Thyroid gland (tissue), 4 donors: ENCODE measurements around the gene ETFBKMT. TPM values are rescaled to one million over a fixed set of nuclear protein-coding genes. Genes with fewer than 3 reads are reported as not detected.
"Not testable (repeated sequence)": the region's sequence is repeated elsewhere in the genome, so short reads cannot be mapped to it uniquely, and the experiment has no call there.

ENCODE experiments used
- DNase-seq, 2 donors: peaks; one replicate each; pipeline ENCODE4 v3.0.0-alpha.2; 2019
- H3K27ac ChIP-seq, 3 donors: fragments of 200-600 bp; sonication (generic); 1 replicate in 2 of 3; 2 replicates in 1 of 3; pipeline ENCODE4 v1.5.1; 2016 to 2019; ENCODE audit warnings: mild to moderate bottlenecking in 1 of 3, moderate library complexity in 1 of 3
- H3K27me3 ChIP-seq: fragments of 200-600 bp; sonication (generic); one replicate; pipeline ENCODE4 v1.5.1; 2019
- H3K36me3 ChIP-seq, 2 donors: fragments of 200-600 bp; sonication (generic); one replicate each; pipeline ENCODE4 v1.5.1; 2016 to 2019
- H3K4me1 ChIP-seq, 2 donors: fragments of 200-600 bp; sonication (generic); one replicate each; pipeline ENCODE4 v1.5.1; 2017 to 2019
- H3K4me3 ChIP-seq, 3 donors: fragments of 200-600 bp; sonication (generic); replicated peaks in 1 of 3; 1 replicate in 2 of 3; 2 replicates in 1 of 3; pipeline ENCODE4 v1.5.1; 2016; ENCODE audit warnings: mild to moderate bottlenecking in 1 of 3
- H3K9me3 ChIP-seq: fragments of 200-600 bp; sonication (generic); one replicate; pipeline ENCODE4 v1.5.1; 2017
- POLR2A ChIP-seq, 2 donors: fragments of 450-650 bp; IDR thresholded peaks; one replicate each; pipeline ENCODE4 v1.6.1; 2017; ENCODE audit warnings: antibody characterized with exemption in 2 of 2, mild to moderate bottlenecking in 2 of 2, moderate library complexity in 1 of 2
- WGBS, 2 donors: methylation state at CpG; one replicate each; pipeline ENCODE4 v1.1.5; 2017; 5-methylcytosine and 5-hydroxymethylcytosine counted together
- intact Hi-C: fragments of 100-400 bp; cut with DNase I; formaldehyde crosslinking; loops from one replicate; pipeline ENCODE4 v1.15.1; 2023
- total RNA-seq, 4 donors: library from RNA; depleted of rRNA; stranded (reverse); fragments of >200 nt; gene quantifications; one replicate each; pipeline ENCODE4 v1.2.3, GENCODE V29; 2016
- TF ChIP-seq, protein P1 (sequence below), 6 experiments: fragments of 200-600 bp in 3 of 6; fragments of 450-650 bp in 3 of 6; sonication (generic) in 3 of 6; IDR thresholded peaks; one replicate each; pipeline ENCODE4 v1.5.1; 2016 to 2019; ENCODE audit warnings: antibody characterized with exemption in 6 of 6, mild to moderate bottlenecking in 2 of 6, inconsistent platforms in 1 of 6, moderate library complexity in 1 of 6

ETFBKMT gene
- total RNA-seq, 4 donors from 2014 or later: 5.8 to 9.8 (median 6.4) TPM

DNA sequence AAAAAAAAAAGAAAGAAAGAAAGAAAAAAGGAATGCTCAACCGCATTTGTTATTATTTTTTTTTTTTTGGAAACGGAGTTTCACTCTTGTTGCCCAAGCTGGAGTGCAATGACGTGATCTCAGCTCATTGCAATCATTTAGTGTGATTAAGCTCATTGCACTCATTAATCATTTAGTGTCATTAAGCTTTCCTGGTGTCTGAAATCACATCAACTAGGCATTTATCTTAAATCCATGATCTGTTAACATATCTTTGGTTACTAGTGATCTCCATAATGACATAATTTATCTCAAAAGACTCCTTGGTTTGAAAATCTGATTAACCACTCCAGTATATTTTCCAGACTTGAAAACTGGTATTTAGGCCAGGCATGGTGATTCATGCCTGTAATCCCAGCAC is 26.3 kb downstream of the ETFBKMT start:
- Histone ChIP-seq H3K27me3 (no peaks in the 10 kb centered on the region), H3K4me1 (no peaks in the 10 kb centered on the region), H3K4me3 (no peak overlapping the region), H3K27ac (no peak overlapping the region), H3K36me3 (no peaks in the 10 kb centered on the region), H3K9me3 (no peaks in the 10 kb centered on the region)
- intact Hi-C loops: no loop called here
- no peak for DNase-seq
- TF ChIP-seq, protein P1, sequence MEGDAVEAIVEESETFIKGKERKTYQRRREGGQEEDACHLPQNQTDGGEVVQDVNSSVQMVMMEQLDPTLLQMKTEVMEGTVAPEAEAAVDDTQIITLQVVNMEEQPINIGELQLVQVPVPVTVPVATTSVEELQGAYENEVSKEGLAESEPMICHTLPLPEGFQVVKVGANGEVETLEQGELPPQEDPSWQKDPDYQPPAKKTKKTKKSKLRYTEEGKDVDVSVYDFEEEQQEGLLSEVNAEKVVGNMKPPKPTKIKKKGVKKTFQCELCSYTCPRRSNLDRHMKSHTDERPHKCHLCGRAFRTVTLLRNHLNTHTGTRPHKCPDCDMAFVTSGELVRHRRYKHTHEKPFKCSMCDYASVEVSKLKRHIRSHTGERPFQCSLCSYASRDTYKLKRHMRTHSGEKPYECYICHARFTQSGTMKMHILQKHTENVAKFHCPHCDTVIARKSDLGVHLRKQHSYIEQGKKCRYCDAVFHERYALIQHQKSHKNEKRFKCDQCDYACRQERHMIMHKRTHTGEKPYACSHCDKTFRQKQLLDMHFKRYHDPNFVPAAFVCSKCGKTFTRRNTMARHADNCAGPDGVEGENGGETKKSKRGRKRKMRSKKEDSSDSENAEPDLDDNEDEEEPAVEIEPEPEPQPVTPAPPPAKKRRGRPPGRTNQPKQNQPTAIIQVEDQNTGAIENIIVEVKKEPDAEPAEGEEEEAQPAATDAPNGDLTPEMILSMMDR (IDR thresholded peaks at IDR 0.05): no peak
- TF ChIP-seq POLR2A (IDR thresholded peaks at IDR 0.05): no peak
- 72 to 73% methylated on average over 3 of the region's 3 CpGs for WGBS, 2 donors

DNA sequence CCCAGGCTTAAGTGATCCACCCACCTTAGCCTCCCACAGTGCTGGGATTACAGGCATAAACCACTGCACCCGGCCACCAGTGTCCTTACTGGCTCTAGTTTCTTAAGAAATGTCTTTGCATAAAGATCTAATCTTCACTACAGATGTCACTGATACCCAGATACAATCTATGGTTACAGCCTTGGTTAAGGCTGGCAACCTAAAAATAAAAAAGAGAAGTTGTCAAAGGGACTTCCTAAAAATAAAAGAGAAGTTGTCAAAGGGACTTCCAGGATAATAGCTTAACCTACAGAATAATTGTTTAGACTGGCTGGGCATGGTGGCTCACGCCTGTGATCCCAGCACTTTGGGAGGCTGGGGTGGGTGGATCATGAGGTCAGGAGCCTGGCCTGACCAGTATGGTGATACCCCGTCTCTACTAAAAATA is 27.6 kb downstream of the ETFBKMT start:
- intact Hi-C loops: no loop called here
- H3K27ac ChIP-seq: no peak overlapping the region
- H3K36me3 ChIP-seq: no peaks in the 10 kb centered on the region
- H3K4me1 ChIP-seq: no peaks in the 10 kb centered on the region
- WGBS, 2 donors: 90 to 96% methylated on average over 3 of the region's 3 CpGs
- DNase-seq: no peak
- no peaks in the 10 kb centered on the region for H3K9me3 ChIP-seq
- no peaks in the 10 kb centered on the region for H3K27me3 ChIP-seq
- TF ChIP-seq POLR2A (IDR thresholded peaks at IDR 0.05): no peak
- TF ChIP-seq, protein P1 (IDR thresholded peaks at IDR 0.05): no peak
- H3K4me3 ChIP-seq: no peak overlapping the region

DNA sequence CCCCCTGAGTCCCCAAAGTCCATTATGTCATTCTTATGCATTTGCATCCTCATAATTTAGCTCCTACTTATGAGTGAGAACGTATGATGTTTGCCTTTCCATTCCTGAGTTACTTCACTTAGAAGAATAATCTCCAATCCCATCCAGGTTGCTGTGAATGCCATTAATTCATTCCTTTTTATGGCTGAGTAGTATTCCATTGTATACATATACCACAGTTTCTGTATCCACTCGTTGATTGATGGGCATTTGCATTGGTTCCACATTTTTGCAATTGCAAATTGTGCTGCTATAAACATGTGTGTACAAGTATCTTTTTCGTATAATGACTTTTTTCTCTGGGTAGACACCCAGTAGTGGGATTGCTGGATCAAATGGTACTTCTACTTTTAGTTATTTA is 30.4 kb downstream of the ETFBKMT start:
- H3K36me3 ChIP-seq, intact Hi-C loops: not testable (repeated sequence)
- 95 to 98% methylated on average over 3 of the region's 3 CpGs for WGBS, 2 donors

DNA sequence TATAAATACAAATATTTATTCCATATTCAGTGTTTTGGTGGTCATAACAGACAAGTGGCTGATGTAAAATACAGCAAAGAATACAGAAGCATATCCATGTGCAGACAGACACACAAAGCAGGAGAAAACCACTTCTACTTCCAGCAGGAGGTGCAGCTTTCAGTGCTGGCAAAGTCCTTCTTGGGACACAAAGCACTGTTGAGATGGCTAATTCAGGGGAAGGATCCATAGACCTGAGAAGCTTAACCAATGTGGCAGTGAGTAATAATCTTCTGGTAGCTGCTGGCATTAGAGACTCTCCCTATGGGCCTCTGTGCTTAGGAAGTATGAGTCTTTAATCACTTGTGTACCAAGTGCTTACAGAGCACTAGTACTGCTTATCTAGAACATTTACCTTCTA is 42.6 kb downstream of the ETFBKMT start:
- H3K27ac ChIP-seq: no peak overlapping the region
- intact Hi-C loops: no loop called here

More for the DNA sequence above, 30.4 kb downstream of the ETFBKMT start:
- H3K4me3 ChIP-seq, H3K9me3 ChIP-seq, H3K27ac ChIP-seq, H3K4me1 ChIP-seq, DNase-seq, H3K27me3 ChIP-seq: not testable (repeated sequence)

DNA sequence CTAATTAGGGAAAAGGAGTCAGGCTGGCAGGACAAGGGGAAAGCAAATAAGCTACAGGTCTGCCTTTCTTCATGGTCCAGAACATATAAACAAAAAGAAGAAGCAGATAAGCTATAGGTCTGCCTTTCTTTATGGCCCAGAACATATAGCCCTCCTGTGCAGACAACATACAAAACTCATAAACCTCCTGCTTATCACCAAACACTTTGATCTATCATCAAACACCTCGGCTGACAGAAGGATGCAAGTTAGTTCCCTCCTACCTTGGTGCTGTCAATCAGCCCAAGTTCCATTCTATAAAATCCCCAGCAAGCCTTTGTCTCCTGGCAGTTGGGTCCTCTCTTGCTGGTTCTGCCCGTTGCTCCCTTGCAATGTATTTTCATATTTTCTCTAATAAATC is 46.1 kb downstream of the ETFBKMT start:
- no peaks in the 10 kb centered on the region for H3K9me3 ChIP-seq
- H3K4me1 ChIP-seq: no peaks in the 10 kb centered on the region
- TF ChIP-seq, protein P1 (IDR thresholded peaks at IDR 0.05): no peak
- no peak for TF ChIP-seq POLR2A (IDR thresholded peaks at IDR 0.05)
- no peak overlapping the region for H3K4me3 ChIP-seq
- WGBS, 2 donors: 83 to 86% methylated on average over 2 of the region's 2 CpGs
- no peak overlapping the region for H3K27ac ChIP-seq
- intact Hi-C loops: no loop called here
- H3K36me3 ChIP-seq: no peaks in the 10 kb centered on the region
- H3K27me3 ChIP-seq: no peaks in the 10 kb centered on the region
- DNase-seq: no peak

More for the DNA sequence above, 42.6 kb downstream of the ETFBKMT start:
- H3K9me3 ChIP-seq: no peaks in the 10 kb centered on the region
- no peaks in the 10 kb centered on the region for H3K4me1 ChIP-seq
- H3K4me3 ChIP-seq: no peak overlapping the region
- TF ChIP-seq, protein P1 (IDR thresholded peaks at IDR 0.05): no peak
- TF ChIP-seq POLR2A (IDR thresholded peaks at IDR 0.05): no peak
- no peak for DNase-seq
- H3K27me3 ChIP-seq: no peaks in the 10 kb centered on the region
- no peaks in the 10 kb centered on the region for H3K36me3 ChIP-seq

DNA sequence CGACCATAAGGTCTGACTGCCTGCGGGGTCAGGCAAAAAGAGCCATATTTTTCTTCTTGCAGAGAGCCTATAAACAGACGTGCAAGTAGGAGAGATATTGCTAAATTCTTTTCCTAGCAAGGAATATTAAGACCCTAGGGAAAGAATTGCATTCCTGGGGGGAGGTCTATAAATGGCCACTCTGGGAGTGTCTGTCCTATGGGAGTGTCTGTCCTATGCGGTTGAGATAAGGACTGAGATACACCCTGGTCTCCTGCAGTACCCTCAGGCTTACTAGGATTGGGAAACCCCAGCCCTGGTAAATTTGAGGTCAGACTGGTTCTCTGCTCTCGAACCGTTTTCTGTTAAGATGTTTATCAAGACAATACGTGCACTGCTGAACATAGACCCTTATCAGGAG is 48.6 kb downstream of the ETFBKMT start:
- H3K4me3 ChIP-seq, H3K27me3 ChIP-seq, DNase-seq, H3K27ac ChIP-seq, intact Hi-C loops, H3K36me3 ChIP-seq, H3K9me3 ChIP-seq, H3K4me1 ChIP-seq: not testable (repeated sequence)
- WGBS, 2 donors: 97 to 98% methylated on average over 7 of the region's 7 CpGs
